Bronchial epithelial cell (primary cell): ENCODE data around the gene DDR1. TPM values are rescaled to one million over a fixed set of nuclear protein-coding genes. Genes with fewer than 3 reads are reported as not detected.
"Not testable (repeated sequence)": the region's sequence is repeated elsewhere in the genome, so short reads cannot be mapped to it uniquely, and the experiment has no call there.

ENCODE experiments used
- DNase-seq: peaks from one replicate; pipeline ENCODE4 v3.0.0-alpha.2; 2010; ENCODE audit warnings: low read depth
- FAIRE-seq: peaks from 2 replicates; lab custom pipeline; 2011; peaks lifted over from hg19 to GRCh38; lab: Jason Lieb, UNC
- H3K27me3 ChIP-seq: 2 replicates; pipeline ENCODE4 v1.5.1; 2011; ENCODE audit warnings: low read length; ENCODE audit not compliant: control insufficient read depth, insufficient read depth
- H3K36me3 ChIP-seq: 2 replicates; pipeline ENCODE4 v1.5.1; 2011; ENCODE audit warnings: low read length; ENCODE audit not compliant: control insufficient read depth, insufficient read depth
- H3K4me3 ChIP-seq: 2 replicates; pipeline ENCODE4 v1.5.1; 2011; ENCODE audit warnings: mild to moderate bottlenecking, low read depth, low read length, control low read depth
- total RNA-seq: library from RNA; depleted of rRNA; stranded (reverse); fragments of >200 nt; gene quantifications from 2 replicates; pipeline ENCODE4 v1.2.1, GENCODE V29; 2014
- TF ChIP-seq, protein P1 (sequence below): IDR thresholded peaks from 2 replicates; pipeline ENCODE4 v1.5.1; 2011; ENCODE audit warnings: mild to moderate bottlenecking, moderate library complexity, low read length, control low read depth, inconsistent platforms; ENCODE audit not compliant: insufficient read depth, severe bottlenecking

DDR1 gene
- total RNA-seq, 1 donor from 2014 or later: 149 TPM

DNA sequence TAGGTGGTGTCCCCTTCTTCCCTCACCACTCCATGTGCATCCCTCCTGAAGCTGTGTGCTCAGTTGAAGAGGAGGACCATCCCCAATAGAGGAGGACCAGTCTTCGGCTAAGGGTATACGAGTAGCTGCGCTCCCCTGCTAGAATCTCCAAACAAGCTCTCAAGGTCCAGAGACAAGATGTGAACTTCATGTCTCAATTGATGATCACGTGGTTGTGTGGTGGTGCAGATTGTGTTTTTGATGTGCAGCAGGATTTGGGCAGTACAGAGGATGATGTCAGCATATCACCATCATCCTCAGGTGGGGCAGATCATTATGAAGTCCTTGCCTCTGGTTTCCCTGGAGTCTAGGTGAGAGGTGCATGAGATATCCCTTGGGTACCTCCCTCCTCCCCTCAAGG is 20.0 kb upstream of the DDR1 start:
- TF ChIP-seq, protein P1, sequence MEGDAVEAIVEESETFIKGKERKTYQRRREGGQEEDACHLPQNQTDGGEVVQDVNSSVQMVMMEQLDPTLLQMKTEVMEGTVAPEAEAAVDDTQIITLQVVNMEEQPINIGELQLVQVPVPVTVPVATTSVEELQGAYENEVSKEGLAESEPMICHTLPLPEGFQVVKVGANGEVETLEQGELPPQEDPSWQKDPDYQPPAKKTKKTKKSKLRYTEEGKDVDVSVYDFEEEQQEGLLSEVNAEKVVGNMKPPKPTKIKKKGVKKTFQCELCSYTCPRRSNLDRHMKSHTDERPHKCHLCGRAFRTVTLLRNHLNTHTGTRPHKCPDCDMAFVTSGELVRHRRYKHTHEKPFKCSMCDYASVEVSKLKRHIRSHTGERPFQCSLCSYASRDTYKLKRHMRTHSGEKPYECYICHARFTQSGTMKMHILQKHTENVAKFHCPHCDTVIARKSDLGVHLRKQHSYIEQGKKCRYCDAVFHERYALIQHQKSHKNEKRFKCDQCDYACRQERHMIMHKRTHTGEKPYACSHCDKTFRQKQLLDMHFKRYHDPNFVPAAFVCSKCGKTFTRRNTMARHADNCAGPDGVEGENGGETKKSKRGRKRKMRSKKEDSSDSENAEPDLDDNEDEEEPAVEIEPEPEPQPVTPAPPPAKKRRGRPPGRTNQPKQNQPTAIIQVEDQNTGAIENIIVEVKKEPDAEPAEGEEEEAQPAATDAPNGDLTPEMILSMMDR: no peak
- FAIRE-seq: no peak
- Histone ChIP-seq H3K27me3 (no peaks in the 10 kb centered on the region), H3K4me3 (no peak overlapping the region), H3K36me3 (no peaks in the 10 kb centered on the region)
- no peak for DNase-seq

GRCh38 chr6:30869241-30869749 is 15.0 kb upstream of the DDR1 start:
- H3K4me3 ChIP-seq, DNase-seq, FAIRE-seq, H3K36me3 ChIP-seq, H3K27me3 ChIP-seq: not testable (repeated sequence)

GRCh38 chr6:30870546-30870945 is 13.8 kb upstream of the DDR1 start:
- no peak for FAIRE-seq

DNA sequence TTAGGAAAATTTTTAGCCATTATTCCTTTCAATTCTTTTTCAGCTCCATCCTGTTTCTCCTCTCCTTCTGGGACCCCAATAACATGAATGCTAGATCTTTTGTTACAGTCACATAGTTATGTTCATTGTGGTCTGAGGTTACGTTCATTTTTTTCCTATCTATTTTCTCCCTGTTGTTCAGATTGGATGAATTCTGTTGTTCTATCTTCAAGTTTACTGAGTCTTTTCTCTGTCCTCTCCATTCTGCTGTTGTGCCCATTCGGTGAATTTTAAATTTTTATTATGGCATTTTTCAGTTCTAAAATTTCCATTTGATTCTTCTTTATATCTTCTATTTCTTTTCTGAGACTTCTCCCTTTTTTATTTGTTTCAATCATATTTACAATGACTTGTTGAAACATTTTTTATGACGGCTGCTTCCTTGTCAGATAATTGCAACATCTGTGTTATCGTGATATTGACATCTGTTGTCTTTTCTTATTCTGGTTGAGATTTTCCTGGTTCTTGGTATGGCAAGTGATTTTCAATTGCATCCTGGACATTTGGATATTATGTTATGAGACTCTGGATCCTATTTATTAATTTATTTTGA is 12.6 kb upstream of the DDR1 start:
- FAIRE-seq (no peak), DNase-seq (no peak)
- no peaks in the 10 kb centered on the region for H3K36me3 ChIP-seq
- no peaks in the 10 kb centered on the region for H3K27me3 ChIP-seq
- no peak overlapping the region for H3K4me3 ChIP-seq
- TF ChIP-seq, protein P1: no peak

More at GRCh38 chr6:30870546-30870945, 13.8 kb upstream of the DDR1 start:
- no peak for DNase-seq
- TF ChIP-seq, protein P1: no peak
- Histone ChIP-seq H3K4me3 (no peak overlapping the region), H3K27me3 (no peaks in the 10 kb centered on the region), H3K36me3 (no peaks in the 10 kb centered on the region)

GRCh38 chr6:30873137-30873640 is 11.1 kb upstream of the DDR1 start:
- FAIRE-seq: no peak
- H3K36me3 ChIP-seq: no peaks in the 10 kb centered on the region
- TF ChIP-seq, protein P1: no peak
- no peak for DNase-seq
- no peak overlapping the region for H3K4me3 ChIP-seq
- no peaks in the 10 kb centered on the region for H3K27me3 ChIP-seq

- FAIRE-seq, H3K27me3 ChIP-seq, H3K4me3 ChIP-seq, DNase-seq, H3K36me3 ChIP-seq: not testable (repeated sequence)
Measured at GRCh38 chr6:30873795-30874194, 10.5 kb upstream of the DDR1 start.
